ENCODE data around the gene M6PR. TPM values are rescaled to one million over a fixed set of nuclear protein-coding genes. Genes with fewer than 3 reads are reported as not detected.

M6PR gene
- total and polyA plus RNA-seq, 2 of the 8 experiments (the other 6 are each of a cell fraction or from before 2014, with no cell fraction given): 106 to 122 TPM

- no peak overlapping the region for H3K18ac ChIP-seq (ENCODE audit: extremely low read depth, low read length)
- H2BK5ac ChIP-seq (ENCODE audit: low read depth, low read length): no peak overlapping the region
- no peak overlapping the region for H3K9ac ChIP-seq (replicated peaks in 1 of 4; ENCODE audit: extremely low read depth in 1 of 4, low read depth in 3 of 4, low read length in 3 of 4)
- H3K79me2 ChIP-seq (ENCODE audit: control insufficient read depth in 1 of 2, insufficient read depth in 2 of 2, low read length in 2 of 2): no peaks in the 10 kb centered on the region
- no peak overlapping the region for H2BK120ac ChIP-seq (replicated peaks; ENCODE audit: low read depth, low read length)
- no peaks in the 10 kb centered on the region for H3K36me3 ChIP-seq (ENCODE audit: control insufficient read depth in 2 of 4, insufficient read depth in 4 of 4, low read length in 3 of 4)
- H3K4me1 ChIP-seq (replicated peaks in 1 of 4; ENCODE audit: control insufficient read depth in 3 of 4, insufficient read depth in 4 of 4, low read length in 3 of 4): peaks cover 0 to 1% (median 0%) of the 10 kb centered on the region in 4 experiments; a peak in 1 of 7 replicates
- no peak overlapping the region for H2AK5ac ChIP-seq (ENCODE audit: low read depth, low read length)
- no peak overlapping the region for H4K91ac ChIP-seq (replicated peaks; ENCODE audit: insufficient read length, low read length)
- H3K14ac ChIP-seq (ENCODE audit: insufficient read length): no peak overlapping the region
- H3K27me3 ChIP-seq (replicated peaks in 1 of 4; ENCODE audit: control insufficient read depth in 3 of 4, extremely low read depth in 1 of 4, insufficient read depth in 3 of 4, low read length in 3 of 4): no peaks in the 10 kb centered on the region
- FAIRE-seq (no peak), DNase-seq (ENCODE audit: low read depth in 1 of 2, low spot score in 2 of 2) (no peak)
- H3K23me2 ChIP-seq (ENCODE audit: low read depth, low read length): no peaks in the 10 kb centered on the region
- no peak overlapping the region for H3K27ac ChIP-seq (ENCODE audit: low read depth, low read length)
- POLR2A ChIA-PET (ENCODE audit: partially characterized antibody): interaction anchor here (0.6 kb wide), 1 partner anchor 1714 kb away, joined by 3 read pairs; no protein-coding TSS in a partner anchor
- CTCF ChIA-PET (ENCODE audit: partially characterized antibody): interaction anchor here (0.6 kb wide), 1 partner anchor 47 kb away, joined by 3 read pairs; no protein-coding TSS in a partner anchor
- H3K23ac ChIP-seq (ENCODE audit: insufficient read length): no peak overlapping the region
- H3K4ac ChIP-seq (replicated peaks; ENCODE audit: insufficient read length, low read depth, low read length): no peak overlapping the region
- no peak overlapping the region for H2BK15ac ChIP-seq (ENCODE audit: low read length)
- no peak overlapping the region for H3K4me2 ChIP-seq (ENCODE audit: insufficient read depth in 1 of 2, low read depth in 2 of 2, low read length in 2 of 2)
- WGBS, 2 experiments (ENCODE audit: extremely low coverage in 1 of 2, insufficient coverage in 1 of 2, insufficient read length in 1 of 2, insufficient replicate concordance in 2 of 2, low coverage in 1 of 2, low lambda C conversion rate in 2 of 2, missing lambda C conversion rate in 1 of 2): 93% methylated on average over 6 of the region's 6 CpGs; no CpG with 5 or more reads in 1 of the 2 experiments
- no peak overlapping the region for H4K5ac ChIP-seq (ENCODE audit: insufficient read length, low read depth, low read length)
- no peak overlapping the region for H4K8ac ChIP-seq (ENCODE audit: extremely low read depth, insufficient read depth, low read length)
- H3K56ac ChIP-seq (replicated peaks; ENCODE audit: insufficient read length, low read depth, low read length): no peak overlapping the region
- no peak overlapping the region for H2AFZ ChIP-seq (ENCODE audit: low read length)
- no peaks in the 10 kb centered on the region for H3K79me1 ChIP-seq (ENCODE audit: low read depth, low read length)
- H2BK12ac ChIP-seq (ENCODE audit: low read depth, low read length): no peak overlapping the region
- no peak overlapping the region for H3K4me3 ChIP-seq (ENCODE audit: extremely low read depth in 1 of 4, insufficient read depth in 2 of 4, low read depth in 3 of 4, low read length in 4 of 4)
- H4K20me1 ChIP-seq (replicated peaks in 1 of 2; ENCODE audit: control insufficient read depth in 1 of 2, insufficient read depth in 2 of 2, low read length in 2 of 2): no peaks in the 10 kb centered on the region
- no peaks in the 10 kb centered on the region for H3K9me3 ChIP-seq (ENCODE audit: insufficient read depth in 2 of 2, low read depth in 1 of 2, low read length in 1 of 2)
- no peak for TF ChIP-seq SIRT6 (IDR thresholded peaks at IDR 0.05; ENCODE audit: low read length)
- no peak for TF ChIP-seq EGR1 (IDR thresholded peaks at IDR 0.05; ENCODE audit: borderline replicate concordance, low read depth, low read length)
- no peak for TF ChIP-seq CEBPB (IDR thresholded peaks at IDR 0.05; ENCODE audit: low read depth, low read length)
- no peak for TF ChIP-seq SIN3A (conservative IDR thresholded peaks at IDR 0.05 in 1 of 2, IDR thresholded peaks at IDR 0.05 in 1 of 2; ENCODE audit: low read depth in 1 of 2, low read length in 2 of 2)
- no peak for TF ChIP-seq RAD21 (IDR thresholded peaks at IDR 0.05 in 1 of 2, conservative IDR thresholded peaks at IDR 0.05 in 1 of 2; ENCODE audit: low read depth in 2 of 2, low read length in 2 of 2)
- H2BK20ac ChIP-seq (ENCODE audit: low read length): no peak overlapping the region
Observed at GRCh38 chr12:8991371-8992345, 42.2 kb upstream of the M6PR start.

All from H1 (cell line).